OCI-LY1 (cell line): ENCODE measurements around the gene IDH3A.

ENCODE experiments used
- H2AFZ ChIP-seq: fragments of 200-600 bp; sonication (generic), shearing (Covaris generic); 2 replicates; pipeline ENCODE4 v1.6.0; 2014; ENCODE audit warnings: antibody characterized with exemption, mild to moderate bottlenecking, low read length
- H3F3A ChIP-seq: fragments of 200-600 bp; sonication (generic), shearing (Covaris generic); 2 replicates; pipeline ENCODE4 v1.6.0; 2014; ENCODE audit warnings: mild to moderate bottlenecking, antibody characterized with exemption, low read length, moderate library complexity; ENCODE audit not compliant: insufficient read depth
- H3K27ac ChIP-seq: fragments of 200-600 bp; sonication (generic); 2 replicates; pipeline ENCODE4 v1.5.1; 2014; ENCODE audit warnings: low read length, mixed run types, mild to moderate bottlenecking, low read depth; ENCODE audit not compliant: poor library complexity, severe bottlenecking
- H3K27me3 ChIP-seq: fragments of 200-600 bp; sonication (generic); 2 replicates; pipeline ENCODE4 v1.6.0; 2014; ENCODE audit warnings: antibody characterized with exemption, mild to moderate bottlenecking, low read length, moderate library complexity; ENCODE audit not compliant: insufficient read depth
- H3K36me3 ChIP-seq: fragments of 200-600 bp; sonication (generic); 2 replicates; pipeline ENCODE4 v1.6.1; 2014; ENCODE audit warnings: mild to moderate bottlenecking, antibody characterized with exemption, low read length, moderate library complexity, mixed read lengths; ENCODE audit not compliant: insufficient read depth
- H3K4me1 ChIP-seq: fragments of 200-600 bp; sonication (generic); 2 replicates; pipeline ENCODE4 v1.5.1; 2014; ENCODE audit warnings: mild to moderate bottlenecking, low read length, moderate library complexity; ENCODE audit not compliant: insufficient read depth, severe bottlenecking
- H3K4me2 ChIP-seq: fragments of 200-600 bp; sonication (generic), shearing (Covaris generic); 2 replicates; pipeline ENCODE4 v1.6.1; 2014; ENCODE audit warnings: low read length
- H3K4me3 ChIP-seq: fragments of 200-600 bp; sonication (generic); 2 replicates; pipeline ENCODE4 v1.5.1; 2014; ENCODE audit warnings: low read length, low read depth, mild to moderate bottlenecking, mixed read lengths; ENCODE audit not compliant: poor library complexity, severe bottlenecking
- H3K79me2 ChIP-seq: fragments of 200-600 bp; shearing (Covaris generic); 2 replicates; pipeline ENCODE4 v1.6.1; 2016; ENCODE audit warnings: mixed run types, low read length, mixed read lengths; ENCODE audit not compliant: insufficient read depth
- H3K9ac ChIP-seq: fragments of 200-600 bp; sonication (generic), shearing (Covaris generic); 2 replicates; pipeline ENCODE4 v1.6.1; 2014; ENCODE audit warnings: mild to moderate bottlenecking, low read length, mixed read lengths
- H3K9me2 ChIP-seq: fragments of 200-600 bp; sonication (generic), shearing (Covaris generic); 2 replicates; pipeline ENCODE4 v1.6.1; 2014; ENCODE audit warnings: low read depth, mild to moderate bottlenecking, low read length, mixed read lengths
- H3K9me3 ChIP-seq: fragments of 200-600 bp; shearing (Covaris generic); 2 replicates; pipeline ENCODE4 v1.6.1; 2014; ENCODE audit warnings: low read length, mixed read lengths
- H4K20me1 ChIP-seq: fragments of 200-600 bp; sonication (generic), shearing (Covaris generic); 2 replicates; pipeline ENCODE4 v1.6.0; 2016; ENCODE audit warnings: mild to moderate bottlenecking, low read length; ENCODE audit not compliant: insufficient read depth
- CTCF ChIP-seq: fragments of 200-600 bp; sonication (generic), shearing (Covaris generic); IDR thresholded peaks from 2 replicates; pipeline ENCODE4 v1.5.1; 2017; ENCODE audit warnings: mild to moderate bottlenecking, antibody characterized with exemption, low read length, moderate library complexity, mixed read lengths
- EZH2 ChIP-seq: fragments of 200-600 bp; sonication (generic), shearing (Covaris generic); IDR thresholded peaks from 2 replicates; pipeline ENCODE4 v1.8.0; 2017; ENCODE audit warnings: borderline replicate concordance, mixed run types, mild to moderate bottlenecking, antibody characterized with exemption, low read length, moderate library complexity, mixed read lengths

The IDH3A gene

GRCh38 chr15:78104119-78104479 lies 45.1 kb upstream of the IDH3A start:
- Histone ChIP-seq H3K9me3 (no peaks in the 10 kb centered on the region), H2AFZ (no peak overlapping the region), H3K27ac (no peak overlapping the region), H3K4me2 (no peak overlapping the region), H3K9me2 (no peaks in the 10 kb centered on the region), H3K9ac (no peak overlapping the region), H3K36me3 (no peaks in the 10 kb centered on the region), H3K4me3 (no peak overlapping the region), H4K20me1 (no peaks in the 10 kb centered on the region), H3K79me2 (no peaks in the 10 kb centered on the region), H3K4me1 (no peaks in the 10 kb centered on the region), H3F3A (no peaks in the 10 kb centered on the region), H3K27me3 (no peaks in the 10 kb centered on the region)
- TF ChIP-seq CTCF (no peak), EZH2 (no peak)

DNA sequence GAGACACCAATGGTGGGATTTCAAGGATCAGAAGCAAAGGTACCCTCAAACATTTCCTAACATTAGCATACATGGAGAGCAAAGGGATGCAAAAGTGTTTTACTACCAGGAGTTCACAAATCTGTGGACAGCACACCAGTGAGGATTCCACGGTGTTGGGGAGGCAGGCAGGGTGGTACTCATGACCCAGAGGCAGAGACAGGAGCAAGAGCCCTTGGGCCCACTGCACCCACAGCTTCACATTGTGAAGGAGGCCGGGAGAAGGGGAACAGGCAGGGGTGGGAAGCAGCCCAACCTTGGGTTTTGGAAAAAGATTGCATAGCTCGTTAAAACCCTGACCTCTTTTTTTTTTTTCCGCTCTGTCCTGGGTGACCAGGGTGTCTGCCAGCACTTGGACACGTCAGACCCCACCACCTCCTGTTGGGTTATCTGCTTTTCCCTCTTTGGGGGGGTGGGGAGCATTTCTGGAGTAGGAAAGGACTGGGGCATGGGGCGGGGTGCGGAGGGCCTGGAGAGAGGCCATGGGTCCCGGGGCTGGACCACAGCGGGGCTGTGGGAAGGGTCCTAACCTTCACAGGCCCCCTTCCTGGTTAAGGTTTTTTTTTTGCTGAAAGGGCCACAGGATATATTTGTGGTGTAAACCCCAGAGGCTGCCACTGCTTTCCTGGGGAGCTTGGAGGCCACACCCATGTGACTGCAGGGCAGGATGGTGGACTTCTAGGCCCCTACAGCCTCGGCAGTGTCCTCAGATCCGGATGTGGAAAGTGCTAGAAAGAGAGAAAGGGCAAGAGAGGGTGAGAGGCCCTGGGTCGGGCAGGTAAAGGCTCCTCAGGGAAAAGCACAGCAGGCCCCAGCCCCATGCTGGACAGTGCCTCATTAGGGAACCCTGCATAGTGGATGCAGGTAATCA lies 44.3 kb upstream of the IDH3A start:
- Histone ChIP-seq H3K79me2 (no peaks in the 10 kb centered on the region), H3F3A (no peaks in the 10 kb centered on the region), H3K9me2 (no peaks in the 10 kb centered on the region), H3K4me2 (no peak overlapping the region), H3K27ac (no peak overlapping the region), H3K27me3 (no peaks in the 10 kb centered on the region), H3K4me3 (no peak overlapping the region), H3K4me1 (no peaks in the 10 kb centered on the region), H3K9me3 (no peaks in the 10 kb centered on the region), H4K20me1 (no peaks in the 10 kb centered on the region), H3K9ac (no peak overlapping the region), H3K36me3 (no peaks in the 10 kb centered on the region), H2AFZ (no peak overlapping the region)
- TF ChIP-seq EZH2 (no peak), CTCF (no peak)

GRCh38 chr15:78105476-78106241 lies 43.5 kb upstream of the IDH3A start:
- no peaks in the 10 kb centered on the region for H3K27me3 ChIP-seq
- H3K9me2 ChIP-seq = no peaks in the 10 kb centered on the region
- no peaks in the 10 kb centered on the region for H3K9me3 ChIP-seq
- H3K4me3 ChIP-seq = no peak overlapping the region
- no peak overlapping the region for H2AFZ ChIP-seq
- H3K4me1 ChIP-seq = no peaks in the 10 kb centered on the region
- no peaks in the 10 kb centered on the region for H4K20me1 ChIP-seq
- H3K79me2 ChIP-seq = no peaks in the 10 kb centered on the region
- no peak overlapping the region for H3K27ac ChIP-seq
- no peak overlapping the region for H3K4me2 ChIP-seq
- TF ChIP-seq EZH2 = no peak
- no peak for TF ChIP-seq CTCF
- H3K9ac ChIP-seq = no peak overlapping the region
- no peaks in the 10 kb centered on the region for H3F3A ChIP-seq
- no peaks in the 10 kb centered on the region for H3K36me3 ChIP-seq
